Effector memory CD4-positive, alpha-beta T cell (primary cell): ENCODE data around the gene MAP2.

Experiments used
- DNase-seq, 3 donors: peaks; one replicate each; pipeline ENCODE4 v3.0.0-alpha.2; 2020
- H3K27ac ChIP-seq: 2 replicates; pipeline ENCODE4 v1.7.0; 2013; ENCODE audit warnings: mild to moderate bottlenecking, low read length, moderate library complexity; ENCODE audit not compliant: insufficient read depth, poor library complexity, severe bottlenecking
- H3K27me3 ChIP-seq: replicated peaks from 2 replicates; pipeline ENCODE4 v1.7.0; 2013; ENCODE audit warnings: mild to moderate bottlenecking, low read length; ENCODE audit not compliant: insufficient read depth, control insufficient read depth, poor library complexity, severe bottlenecking
- H3K36me3 ChIP-seq: 2 replicates; pipeline ENCODE4 v1.7.0; 2013; ENCODE audit warnings: mild to moderate bottlenecking, low read length, moderate library complexity; ENCODE audit not compliant: control insufficient read depth, insufficient read depth
- H3K4me1 ChIP-seq: 2 replicates; pipeline ENCODE4 v1.7.0; 2013; ENCODE audit warnings: low read length, mild to moderate bottlenecking; ENCODE audit not compliant: control insufficient read depth, insufficient read depth, poor library complexity, severe bottlenecking
- H3K4me3 ChIP-seq: 2 replicates; pipeline ENCODE4 v1.7.0; 2013; ENCODE audit warnings: low read length, low read depth, mild to moderate bottlenecking; ENCODE audit not compliant: insufficient read depth, poor library complexity, severe bottlenecking
- H3K9me3 ChIP-seq: 2 replicates; pipeline ENCODE4 v1.7.0; 2013; ENCODE audit warnings: mild to moderate bottlenecking, low read length, moderate library complexity; ENCODE audit not compliant: control insufficient read depth

MAP2 gene

GRCh38 chr2:209600341-209601171 lies 176.7 kb downstream of the MAP2 start:
- H3K4me1 ChIP-seq, result no peaks in the 10 kb centered on the region
- H3K4me3 ChIP-seq, result no peak overlapping the region
- no peaks in the 10 kb centered on the region for H3K27me3 ChIP-seq
- H3K9me3 ChIP-seq, result no peaks in the 10 kb centered on the region
- no peak for DNase-seq
- no peaks in the 10 kb centered on the region for H3K36me3 ChIP-seq
- no peak overlapping the region for H3K27ac ChIP-seq

- Histone ChIP-seq H3K4me1 (no peaks in the 10 kb centered on the region), H3K4me3 (no peak overlapping the region), H3K36me3 (no peaks in the 10 kb centered on the region), H3K27ac (no peak overlapping the region), H3K9me3 (no peaks in the 10 kb centered on the region), H3K27me3 (no peaks in the 10 kb centered on the region)
- DNase-seq, result no peak
Measured at GRCh38 chr2:209601497-209601896, 177.7 kb downstream of the MAP2 start.

DNA sequence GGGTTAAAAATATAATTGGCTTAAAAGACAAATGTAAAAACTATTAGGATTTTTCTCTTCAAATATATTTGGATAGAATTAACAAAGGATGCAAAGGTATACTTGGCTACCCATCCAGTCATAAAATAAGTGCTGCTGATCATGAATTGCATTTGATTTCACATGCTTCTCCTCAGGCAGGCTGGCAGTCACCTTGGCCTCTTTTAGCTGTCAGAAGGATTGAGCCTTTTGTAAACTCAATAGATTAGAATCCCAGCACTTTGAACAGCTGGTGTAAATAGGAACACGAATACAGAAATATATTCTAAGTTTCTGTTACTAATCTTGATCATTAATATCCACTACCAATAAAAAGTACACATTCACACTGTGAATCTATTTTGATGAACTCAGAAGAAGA lies 178.4 kb downstream of the MAP2 start:
- Histone ChIP-seq H3K27ac (no peak overlapping the region), H3K36me3 (no peaks in the 10 kb centered on the region), H3K4me3 (no peak overlapping the region), H3K4me1 (no peaks in the 10 kb centered on the region), H3K9me3 (no peaks in the 10 kb centered on the region), H3K27me3 (no peaks in the 10 kb centered on the region)
- DNase-seq, result no peak

DNA sequence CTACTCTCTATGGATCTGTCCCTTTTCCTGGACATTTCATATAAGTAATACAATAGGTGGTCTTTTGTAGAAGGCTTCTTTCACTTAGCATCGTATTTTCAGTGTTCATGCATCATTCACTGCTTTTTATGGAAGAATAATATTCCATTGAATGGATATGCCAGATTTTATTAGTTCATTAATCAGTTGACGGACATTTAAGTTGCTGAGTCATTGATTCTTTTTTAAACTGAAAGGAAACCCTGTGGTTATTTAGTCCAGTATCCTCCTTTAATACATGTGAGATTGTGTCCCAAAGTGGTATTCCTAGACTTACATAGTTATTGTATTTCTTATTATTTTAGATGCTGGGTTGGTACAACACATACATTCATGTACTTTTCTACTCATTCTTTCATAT lies 185.7 kb downstream of the MAP2 start:
- no peaks in the 10 kb centered on the region for H3K27me3 ChIP-seq
- no peak overlapping the region for H3K27ac ChIP-seq
- H3K4me1 ChIP-seq, result no peaks in the 10 kb centered on the region
- DNase-seq, result no peak
- H3K36me3 ChIP-seq, result no peaks in the 10 kb centered on the region
- H3K9me3 ChIP-seq, result no peaks in the 10 kb centered on the region
- H3K4me3 ChIP-seq, result no peak overlapping the region

DNA sequence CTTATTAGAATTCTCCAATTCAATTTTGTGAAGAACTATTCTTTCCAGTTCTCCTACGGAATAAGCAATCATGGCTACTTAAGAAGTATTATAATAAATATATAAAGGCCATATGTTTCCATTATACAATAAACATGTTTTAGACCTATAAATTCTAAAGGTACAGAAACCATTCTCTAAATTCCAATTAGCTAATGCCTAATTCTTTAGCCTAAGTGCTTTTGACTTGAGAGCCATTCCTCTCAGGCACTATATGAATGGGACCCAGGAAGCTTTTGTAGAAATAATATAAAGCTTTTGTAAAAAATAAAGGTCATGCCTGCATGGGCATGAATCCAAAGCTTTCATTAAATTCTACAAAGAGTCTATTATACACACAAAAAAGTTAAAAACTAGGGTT lies 186.8 kb downstream of the MAP2 start:
- H3K36me3 ChIP-seq, result no peaks in the 10 kb centered on the region
- H3K27me3 ChIP-seq, result no peaks in the 10 kb centered on the region
- H3K4me3 ChIP-seq, result no peak overlapping the region
- no peaks in the 10 kb centered on the region for H3K4me1 ChIP-seq
- DNase-seq, result no peak
- H3K27ac ChIP-seq, result no peak overlapping the region
- no peaks in the 10 kb centered on the region for H3K9me3 ChIP-seq

DNA sequence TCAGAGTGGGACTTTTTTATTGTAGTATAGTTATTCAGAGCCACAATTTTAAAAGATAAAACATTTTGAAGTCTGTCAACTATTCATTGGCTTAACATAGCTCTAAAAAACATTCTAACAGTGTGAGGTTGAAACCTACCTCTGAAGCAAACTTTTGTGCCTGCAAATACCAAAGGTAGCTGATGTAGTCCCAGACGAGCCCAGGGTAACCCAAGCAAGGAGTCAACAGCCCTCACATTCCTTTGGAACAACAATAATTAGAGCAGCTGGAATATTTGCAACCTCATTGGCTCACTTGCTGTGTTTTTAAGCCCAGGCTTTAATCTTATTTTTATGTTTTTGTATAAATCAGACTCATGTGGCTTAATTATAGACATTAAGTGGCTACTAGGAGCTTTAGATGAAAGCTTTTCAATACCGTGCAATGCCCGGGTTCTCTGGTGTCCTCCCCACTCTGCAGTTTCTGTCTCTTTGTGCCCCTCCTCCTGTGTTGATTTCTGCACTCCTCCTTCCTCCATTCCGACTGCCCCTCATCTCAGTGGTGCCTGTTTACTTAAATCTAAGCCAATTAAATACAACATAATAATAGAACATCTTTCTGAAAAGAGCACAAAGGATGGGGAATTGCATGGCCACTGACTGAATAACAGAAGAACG lies 189.9 kb downstream of the MAP2 start:
- Histone ChIP-seq H3K9me3 (no peaks in the 10 kb centered on the region), H3K36me3 (no peaks in the 10 kb centered on the region), H3K4me1 (no peaks in the 10 kb centered on the region), H3K27me3 (no peaks in the 10 kb centered on the region), H3K4me3 (no peak overlapping the region), H3K27ac (no peak overlapping the region)
- DNase-seq, result no peak

GRCh38 chr2:209614690-209615369 lies 191.0 kb downstream of the MAP2 start:
- H3K36me3 ChIP-seq, result no peaks in the 10 kb centered on the region
- no peaks in the 10 kb centered on the region for H3K4me1 ChIP-seq
- no peak for DNase-seq

GRCh38 chr2:209619782-209620181 lies 195.9 kb downstream of the MAP2 start:
- no peaks in the 10 kb centered on the region for H3K36me3 ChIP-seq
- H3K4me1 ChIP-seq, result no peaks in the 10 kb centered on the region
- no peaks in the 10 kb centered on the region for H3K9me3 ChIP-seq
- no peak overlapping the region for H3K27ac ChIP-seq
- H3K27me3 ChIP-seq, result no peaks in the 10 kb centered on the region
- no peak for DNase-seq
- no peak overlapping the region for H3K4me3 ChIP-seq

More at GRCh38 chr2:209614690-209615369, 191.0 kb downstream of the MAP2 start:
- H3K27ac ChIP-seq, result no peak overlapping the region
- no peaks in the 10 kb centered on the region for H3K9me3 ChIP-seq
- no peak overlapping the region for H3K4me3 ChIP-seq
- no peaks in the 10 kb centered on the region for H3K27me3 ChIP-seq

- H3K4me3 ChIP-seq, result no peak overlapping the region
- H3K9me3 ChIP-seq, result no peaks in the 10 kb centered on the region
- no peaks in the 10 kb centered on the region for H3K27me3 ChIP-seq
- no peaks in the 10 kb centered on the region for H3K4me1 ChIP-seq
- no peak overlapping the region for H3K27ac ChIP-seq
- DNase-seq, result no peak
- no peaks in the 10 kb centered on the region for H3K36me3 ChIP-seq
Measured at GRCh38 chr2:209624192-209624938, 200.5 kb downstream of the MAP2 start.
